Activated T-cell treated with anti-CD3 and anti-CD28 coated beads, Interleukin-2, amount 50 U/mL, for 48 hours (primary cell): Measurements from ENCODE around the gene TNN.
A peak's percentile ranks its signal among the peaks of the same experiment; 100 is the strongest.

Experiments
- DNase-seq, 2 experiments: peaks; one replicate each; pipeline ENCODE4 v3.0.0-alpha.2; 2020

The TNN gene

GRCh38 chr1:175179837-175180590 is 112.4 kb downstream of the TNN start:
- DNase-seq, result no peak

DNA sequence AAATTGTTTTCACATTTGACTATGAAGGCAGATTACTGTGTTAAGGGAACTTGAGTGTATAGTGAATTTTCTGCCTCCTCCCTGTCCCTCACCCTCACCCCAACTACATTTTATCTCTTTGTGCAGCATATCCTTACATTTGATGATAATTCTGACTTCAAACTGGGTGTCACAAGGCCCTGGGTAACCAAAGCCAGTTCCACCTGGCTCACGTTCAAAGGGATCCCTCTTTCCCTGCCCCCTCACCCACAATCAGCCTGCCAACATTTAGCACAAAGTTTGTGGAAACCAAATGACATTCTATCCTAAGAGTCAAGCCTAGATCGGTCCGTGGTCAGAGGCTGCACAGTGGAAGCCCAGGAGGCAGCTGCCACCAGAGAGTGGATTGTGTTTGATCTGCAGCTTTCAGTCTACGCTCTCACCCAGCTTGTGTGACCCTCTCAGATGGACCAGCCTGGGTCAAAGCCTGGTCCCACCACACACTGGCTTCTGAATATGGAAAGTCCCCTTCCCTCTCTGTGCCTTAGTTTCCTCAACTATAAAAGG is 114.6 kb downstream of the TNN start:
- no peak for DNase-seq

DNA sequence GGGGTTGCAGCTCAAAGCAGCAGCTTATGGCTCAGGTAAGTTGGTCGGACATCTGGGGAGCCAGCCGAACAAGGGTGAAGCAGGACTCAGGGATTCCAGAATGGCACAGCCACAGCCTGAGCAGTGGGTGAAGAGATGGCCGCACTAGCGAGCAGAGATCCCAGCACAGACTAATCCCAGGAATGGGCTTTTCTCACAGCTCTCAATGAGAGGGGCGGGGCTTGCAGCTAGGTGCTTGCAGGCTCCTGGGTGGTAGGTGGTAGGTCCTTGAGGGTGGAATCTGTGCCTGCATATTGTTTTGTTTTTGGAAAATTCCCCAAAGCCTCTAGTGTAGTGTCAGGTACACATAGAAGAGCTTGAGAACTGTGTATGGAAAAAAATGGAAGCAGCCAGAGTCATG is 116.0 kb downstream of the TNN start:
- no peak for DNase-seq

- no peak for DNase-seq
Observed at GRCh38 chr1:175185903-175186302, 118.3 kb downstream of the TNN start.

- no peak for DNase-seq
Observed at GRCh38 chr1:175186433-175187160, 119.0 kb downstream of the TNN start.

GRCh38 chr1:175188936-175189335 is 121.3 kb downstream of the TNN start:
- DNase-seq, result peak; percentile 62 to 68

- DNase-seq, result no peak
Observed at GRCh38 chr1:175191659-175192058, 124.0 kb downstream of the TNN start.

- DNase-seq, result peak; percentile 67 to 70
Observed at GRCh38 chr1:175192111-175192629, 124.5 kb downstream of the TNN start.

GRCh38 chr1:175192630-175193526 is 125.2 kb downstream of the TNN start, which contains the start of gene KIAA0040:
KIAA0040 (minus strand) TSS chr1:175192776; CDS start chr1:175161013, 31,763 bp downstream.
- DNase-seq, result peak; percentile 82 to 84

DNA sequence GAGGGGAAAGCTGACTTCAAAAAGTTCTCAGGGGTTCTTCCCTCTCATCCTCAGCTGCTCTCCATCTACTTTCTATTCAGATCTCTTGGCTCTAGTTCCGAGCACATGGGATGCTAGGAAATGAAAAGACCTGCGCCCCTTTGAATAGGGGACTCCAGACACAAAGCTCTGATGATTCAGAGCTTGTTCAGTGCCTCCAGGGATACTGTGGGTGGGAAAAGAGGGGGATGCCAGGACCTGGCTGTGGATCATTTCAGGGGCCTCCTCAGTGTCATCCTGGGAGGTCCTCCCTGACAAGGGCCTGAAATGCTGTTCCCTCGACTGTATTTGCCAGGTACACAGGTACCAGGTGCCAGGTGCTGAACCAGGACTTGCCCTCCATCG is 125.9 kb downstream of the TNN start:
- DNase-seq, result no peak

DNA sequence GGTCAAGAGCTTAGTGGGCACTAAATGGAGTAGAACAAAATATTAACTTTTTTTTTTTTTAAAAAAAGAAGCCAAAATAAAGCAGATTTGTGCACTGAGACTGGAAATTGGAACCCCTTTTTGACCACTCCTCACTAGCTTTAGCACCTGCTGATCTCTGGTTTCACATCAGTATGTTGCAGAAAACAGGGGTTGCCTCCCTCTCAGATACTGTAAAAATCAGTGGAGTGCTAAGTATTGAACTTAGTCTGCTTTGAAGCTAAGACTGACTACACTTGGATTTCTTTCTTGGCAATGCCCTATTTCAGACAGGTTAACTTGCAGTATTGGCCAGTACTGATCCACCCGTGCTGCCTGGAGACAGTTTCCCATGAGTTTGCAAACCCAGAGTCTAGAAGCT is 127.6 kb downstream of the TNN start:
- DNase-seq, result no peak

- no peak for DNase-seq
Observed at GRCh38 chr1:175195798-175196197, 128.2 kb downstream of the TNN start.

DNA sequence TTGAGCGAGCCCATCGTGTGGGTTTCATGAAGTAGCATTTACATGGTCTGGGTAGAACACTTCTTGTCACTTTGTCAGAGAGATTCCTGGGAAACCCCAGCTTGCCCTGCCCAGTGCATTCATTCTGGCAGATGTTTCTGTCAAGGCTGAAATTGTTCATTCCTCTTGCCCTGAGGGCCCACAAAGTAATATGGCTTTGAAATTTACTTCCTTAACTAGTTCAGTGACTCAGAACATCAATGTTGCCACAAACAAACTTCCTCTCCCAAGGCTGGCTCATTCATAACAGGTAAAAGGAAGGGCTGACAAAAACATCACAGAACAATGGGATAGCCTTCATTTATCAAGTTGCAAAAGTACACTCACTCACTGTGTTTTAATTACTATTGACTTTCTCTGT is 129.9 kb downstream of the TNN start:
- DNase-seq, result no peak
